Lower leg skin (tissue), 4 donors: ENCODE results near the gene RARRES1. TPM values are rescaled to one million over a fixed set of nuclear protein-coding genes. Genes with fewer than 3 reads are reported as not detected.

Experiments used
- DNase-seq, 2 donors: peaks; one replicate each; pipeline ENCODE4 v3.0.0-alpha.2; 2019; ENCODE audit warnings: low spot score in 2 of 2
- H3K4me3 ChIP-seq: fragments of 200-600 bp; sonication (generic); 2 replicates; pipeline ENCODE4 v1.5.1; 2017; ENCODE audit warnings: mild to moderate bottlenecking, low read depth; ENCODE audit not compliant: poor library complexity, severe bottlenecking
- CTCF ChIP-seq, 3 donors: fragments of 450-650 bp; IDR thresholded peaks; one replicate each; pipeline ENCODE4 v1.5.1; 2016; ENCODE audit warnings: antibody characterized with exemption in 3 of 3, mild to moderate bottlenecking in 3 of 3, moderate library complexity in 2 of 3
- POLR2A ChIP-seq, 2 donors: fragments of 450-650 bp; IDR thresholded peaks; one replicate each; pipeline ENCODE4 v1.6.1; 2016 to 2017; ENCODE audit warnings: antibody characterized with exemption in 2 of 2, mild to moderate bottlenecking in 1 of 2, moderate library complexity in 1 of 2
- WGBS, 2 donors: methylation state at CpG; one replicate each; pipeline ENCODE4 v1.1.5; 2018; 5-methylcytosine and 5-hydroxymethylcytosine counted together
- intact Hi-C: fragments of 100-400 bp; cut with DNase I; formaldehyde crosslinking; loops from one replicate; pipeline ENCODE4 v1.15.0; 2023; ENCODE audit warnings: low total_unique reads
- total RNA-seq, 4 donors: library from RNA; depleted of rRNA; stranded (reverse); fragments of >200 nt; gene quantifications; one replicate each; pipeline ENCODE4 v1.1.0, GENCODE V29; 2016

The RARRES1 gene
- total RNA-seq, 4 donors from 2014 or later, result 5.9 to 89.7 (median 9.2) TPM

DNA sequence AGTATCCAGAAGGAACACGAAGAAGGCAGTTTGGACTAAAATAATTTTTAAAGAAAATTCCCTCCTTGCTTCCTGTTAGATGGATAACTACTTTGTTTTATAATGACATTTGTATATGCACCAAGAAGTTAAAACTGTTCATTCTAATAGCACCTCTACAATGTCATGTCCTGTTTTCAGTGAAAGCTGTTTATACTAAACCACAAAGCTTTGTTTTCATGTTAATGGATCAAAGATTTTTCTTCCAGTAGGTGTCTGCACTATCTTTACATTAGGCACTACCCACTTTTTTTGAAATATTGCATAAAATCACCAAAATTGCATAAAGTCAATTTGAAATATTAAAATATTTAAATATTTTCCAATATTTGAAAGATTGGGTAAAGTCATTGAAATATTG is 10.1 kb downstream of the RARRES1 start:
- intact Hi-C loops, result loop anchor here (10.0 kb wide), 1 partner anchor 1413 kb away; no protein-coding TSS in a partner anchor
- 89 to 90% methylated on average over 1 of the region's 1 CpG for WGBS, 2 donors
- no peak for TF ChIP-seq CTCF (IDR thresholded peaks at IDR 0.05)
- TF ChIP-seq POLR2A (IDR thresholded peaks at IDR 0.05), result no peak
- no peak for DNase-seq
- H3K4me3 ChIP-seq, result no peak overlapping the region

GRCh38 chr3:158718490-158719170 is 13.6 kb downstream of the RARRES1 start:
- 74 to 76% methylated on average over 5 of the region's 5 CpGs for WGBS, 2 donors
- TF ChIP-seq POLR2A (IDR thresholded peaks at IDR 0.05) (no peak), CTCF (IDR thresholded peaks at IDR 0.05) (no peak)
- H3K4me3 ChIP-seq, result no peak overlapping the region
- intact Hi-C loops, result no loop called here
- DNase-seq, result no peak

GRCh38 chr3:158717576-158717975 is 14.7 kb downstream of the RARRES1 start:
- intact Hi-C loops, result no loop called here
- 92 to 94% methylated on average over 2 of the region's 2 CpGs for WGBS, 2 donors
- TF ChIP-seq CTCF (IDR thresholded peaks at IDR 0.05) (no peak), POLR2A (IDR thresholded peaks at IDR 0.05) (no peak)
- H3K4me3 ChIP-seq, result no peak overlapping the region
- no peak for DNase-seq

GRCh38 chr3:158713094-158713499 is 19.2 kb downstream of the RARRES1 start:
- peak in 1 of 2 donors; percentile 68 for DNase-seq
- 63 to 69% methylated on average over 9 of the region's 9 CpGs for WGBS, 2 donors
- TF ChIP-seq POLR2A (IDR thresholded peaks at IDR 0.05) (no peak), CTCF (IDR thresholded peaks at IDR 0.05) (no peak)
- H3K4me3 ChIP-seq, result no peak overlapping the region
- intact Hi-C loops, result no loop called here

DNA sequence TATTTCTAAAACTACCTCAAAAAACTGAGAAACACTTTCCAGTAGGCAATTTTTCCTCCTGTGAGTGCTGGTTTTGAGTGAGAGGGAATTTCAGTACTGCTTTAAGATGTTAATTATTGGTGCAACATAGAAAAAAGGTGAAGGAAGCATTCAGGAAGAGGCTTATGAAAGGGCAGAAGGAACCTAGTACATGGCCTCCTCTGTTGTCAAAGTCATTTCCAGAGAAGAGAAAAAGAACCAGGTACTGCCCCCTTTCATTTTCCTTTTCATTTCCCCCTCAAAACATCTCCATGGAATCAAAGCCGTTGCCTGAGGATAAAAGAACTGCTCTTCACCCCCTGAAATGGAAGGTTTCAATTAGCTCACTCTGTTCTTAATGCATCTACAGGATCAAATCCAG is 19.8 kb downstream of the RARRES1 start:
- DNase-seq, result no peak
- 56 to 69% methylated on average over 1 of the region's 1 CpG for WGBS, 2 donors
- no peak for TF ChIP-seq CTCF (IDR thresholded peaks at IDR 0.05)
- TF ChIP-seq POLR2A (IDR thresholded peaks at IDR 0.05), result no peak
- no peak overlapping the region for H3K4me3 ChIP-seq
- intact Hi-C loops, result no loop called here

DNA sequence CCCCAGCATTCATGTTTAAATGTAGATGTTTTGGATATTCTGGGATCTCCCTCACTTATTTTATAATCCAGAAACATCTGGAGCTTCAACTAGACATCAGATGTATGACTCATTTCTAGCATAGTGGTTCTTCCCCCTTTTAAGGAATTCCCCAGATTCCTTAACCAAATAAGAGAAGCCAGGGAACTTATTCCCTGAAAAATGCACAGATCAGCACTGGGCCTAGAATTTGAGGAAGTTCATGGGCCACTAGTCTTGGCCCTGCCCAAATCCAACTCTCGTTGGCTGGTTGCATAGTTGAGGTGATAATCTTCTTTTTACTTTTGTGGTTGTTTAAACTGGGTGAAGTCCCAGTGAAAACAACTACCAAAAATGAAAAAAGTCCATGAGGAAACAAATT is 20.4 kb downstream of the RARRES1 start:
- TF ChIP-seq POLR2A (IDR thresholded peaks at IDR 0.05) (no peak), CTCF (IDR thresholded peaks at IDR 0.05) (no peak)
- no peak overlapping the region for H3K4me3 ChIP-seq
- no peak for DNase-seq
- WGBS, 2 donors, result 24 to 26% methylated on average over 1 of the region's 1 CpG
- intact Hi-C loops, result no loop called here
